ENCODE results near the gene AATF.
A peak's percentile ranks its signal among the peaks of the same experiment; 100 is the strongest.

GRCh38 chr17:37047631-37048104 lies 98.9 kb downstream of the AATF start:
- TF ChIP-seq CTCF (IDR thresholded peaks at IDR 0.05) (peak; percentile 98), MYC (IDR thresholded peaks at IDR 0.05; ENCODE audit: borderline replicate concordance, low read length) (no peak), CEBPB (IDR thresholded peaks at IDR 0.05) (no peak), HOXA7 (CRISPR knock-in tag; IDR thresholded peaks at IDR 0.05) (no peak), E2F6 (IDR thresholded peaks at IDR 0.05; ENCODE audit: borderline replicate concordance, low read depth) (no peak), POLR2A (IDR thresholded peaks at IDR 0.05; ENCODE audit: low read length) (no peak), REST (IDR thresholded peaks at IDR 0.05) (no peak), CHD2 (IDR thresholded peaks at IDR 0.05; ENCODE audit: low read length, partially characterized antibody) (peak; percentile 17), ESRRA (IDR thresholded peaks at IDR 0.05; ENCODE audit: borderline replicate concordance, low read length) (no peak), HDAC2 (IDR thresholded peaks at IDR 0.05) (no peak), RNF2 (IDR thresholded peaks at IDR 0.05; ENCODE audit: borderline replicate concordance, low read depth) (no peak), NFE2L2 (conservative IDR thresholded peaks at IDR 0.05; ENCODE audit: low read length) (no peak)
